ENCODE data around the gene AKAP13.
"Not testable (repeated sequence)": the region's sequence is repeated elsewhere in the genome, so short reads cannot be mapped to it uniquely, and the experiment has no call there.

DNA sequence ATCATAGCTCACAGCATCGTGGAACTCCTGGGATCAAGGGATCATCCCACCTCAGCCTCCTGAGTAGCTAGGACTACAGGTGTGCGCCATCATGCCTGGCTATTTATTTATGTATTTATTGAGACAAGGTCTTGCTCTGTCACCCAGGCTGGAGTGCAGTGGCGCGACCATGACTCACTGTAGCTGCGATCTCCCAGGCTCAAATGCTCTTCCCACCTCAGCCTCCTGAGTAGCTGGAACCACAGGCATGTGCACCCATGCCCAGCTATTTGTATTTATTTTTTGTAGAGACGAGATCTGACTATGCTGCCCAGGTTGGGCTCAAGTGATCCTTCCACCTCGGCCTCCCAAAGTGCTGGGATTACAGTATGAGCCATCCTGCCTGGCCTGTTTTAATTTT lies 107.4 kb downstream of the AKAP13 start:
- not testable (repeated sequence) for TF ChIP-seq SP1 (IDR thresholded peaks at IDR 0.05); FOXM1 (IDR thresholded peaks at IDR 0.05; ENCODE audit: borderline replicate concordance)

Data from HEK293T (cell line).